ENCODE data around the gene OCIAD1.
"Not testable (repeated sequence)": the region's sequence is repeated elsewhere in the genome, so short reads cannot be mapped to it uniquely, and the experiment has no call there.

The OCIAD1 gene

DNA sequence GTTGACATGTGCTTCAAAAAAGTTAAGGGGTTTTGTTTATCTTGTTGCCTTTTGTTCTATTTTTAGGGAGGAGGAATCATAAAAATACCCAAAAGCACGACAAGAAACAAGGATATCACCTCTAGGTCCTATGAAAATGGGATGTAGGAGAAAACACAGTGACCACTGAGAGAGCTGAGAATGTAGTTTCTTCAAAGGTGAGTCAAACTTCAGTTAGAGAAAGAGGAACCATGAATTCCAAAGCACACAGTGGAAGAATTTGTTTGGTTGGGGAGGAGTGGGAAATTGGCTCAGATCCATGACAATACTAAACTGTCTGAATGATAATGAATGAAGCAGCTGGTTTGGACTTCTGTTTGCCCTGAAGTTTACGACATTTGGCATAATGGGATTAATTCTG lies 31.7 kb upstream of the OCIAD1 start:
- peak; percentile 11 for DNase-seq (ENCODE audit: low read depth)
- no peak overlapping the region for H3K4me3 ChIP-seq (ENCODE audit: control insufficient read depth, low read depth, low read length)
- TF ChIP-seq, protein P1, sequence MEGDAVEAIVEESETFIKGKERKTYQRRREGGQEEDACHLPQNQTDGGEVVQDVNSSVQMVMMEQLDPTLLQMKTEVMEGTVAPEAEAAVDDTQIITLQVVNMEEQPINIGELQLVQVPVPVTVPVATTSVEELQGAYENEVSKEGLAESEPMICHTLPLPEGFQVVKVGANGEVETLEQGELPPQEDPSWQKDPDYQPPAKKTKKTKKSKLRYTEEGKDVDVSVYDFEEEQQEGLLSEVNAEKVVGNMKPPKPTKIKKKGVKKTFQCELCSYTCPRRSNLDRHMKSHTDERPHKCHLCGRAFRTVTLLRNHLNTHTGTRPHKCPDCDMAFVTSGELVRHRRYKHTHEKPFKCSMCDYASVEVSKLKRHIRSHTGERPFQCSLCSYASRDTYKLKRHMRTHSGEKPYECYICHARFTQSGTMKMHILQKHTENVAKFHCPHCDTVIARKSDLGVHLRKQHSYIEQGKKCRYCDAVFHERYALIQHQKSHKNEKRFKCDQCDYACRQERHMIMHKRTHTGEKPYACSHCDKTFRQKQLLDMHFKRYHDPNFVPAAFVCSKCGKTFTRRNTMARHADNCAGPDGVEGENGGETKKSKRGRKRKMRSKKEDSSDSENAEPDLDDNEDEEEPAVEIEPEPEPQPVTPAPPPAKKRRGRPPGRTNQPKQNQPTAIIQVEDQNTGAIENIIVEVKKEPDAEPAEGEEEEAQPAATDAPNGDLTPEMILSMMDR (conservative IDR thresholded peaks at IDR 0.05; ENCODE audit: control insufficient read depth, insufficient read depth, low read depth, low read length), result no peak

DNA sequence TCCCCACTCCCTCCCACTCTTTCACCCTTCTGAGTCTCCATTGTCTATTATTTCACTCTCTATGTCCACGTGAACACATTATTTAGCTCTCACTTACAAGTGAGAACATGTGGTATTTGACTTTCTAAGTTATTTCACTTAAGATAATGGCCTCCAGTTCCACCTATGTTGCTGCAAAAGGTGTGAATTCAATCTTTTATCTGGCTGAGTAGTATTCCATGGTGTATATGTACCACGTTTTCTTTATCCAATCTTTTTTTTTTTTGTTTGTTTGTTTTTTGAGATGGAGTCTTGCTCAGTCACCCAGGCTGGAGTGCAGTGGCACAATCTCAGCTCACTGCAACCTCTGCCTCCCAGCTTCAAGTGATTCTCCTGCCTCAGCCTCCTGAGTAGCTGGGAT lies 30.7 kb upstream of the OCIAD1 start:
- DNase-seq (ENCODE audit: low read depth); H3K4me3 ChIP-seq (ENCODE audit: control insufficient read depth, low read depth, low read length): not testable (repeated sequence)

GRCh38 chr4:48801016-48801715 lies 29.7 kb upstream of the OCIAD1 start:
- DNase-seq (ENCODE audit: low read depth), result no peak
- TF ChIP-seq, protein P1 (conservative IDR thresholded peaks at IDR 0.05; ENCODE audit: control insufficient read depth, insufficient read depth, low read depth, low read length), result no peak
- H3K4me3 ChIP-seq (ENCODE audit: control insufficient read depth, low read depth, low read length), result no peak overlapping the region

- TF ChIP-seq, protein P1 (conservative IDR thresholded peaks at IDR 0.05; ENCODE audit: control insufficient read depth, insufficient read depth, low read depth, low read length), result no peak
- DNase-seq (ENCODE audit: low read depth), result no peak
Measured at GRCh38 chr4:48804584-48805301, 26.1 kb upstream of the OCIAD1 start.

DNA sequence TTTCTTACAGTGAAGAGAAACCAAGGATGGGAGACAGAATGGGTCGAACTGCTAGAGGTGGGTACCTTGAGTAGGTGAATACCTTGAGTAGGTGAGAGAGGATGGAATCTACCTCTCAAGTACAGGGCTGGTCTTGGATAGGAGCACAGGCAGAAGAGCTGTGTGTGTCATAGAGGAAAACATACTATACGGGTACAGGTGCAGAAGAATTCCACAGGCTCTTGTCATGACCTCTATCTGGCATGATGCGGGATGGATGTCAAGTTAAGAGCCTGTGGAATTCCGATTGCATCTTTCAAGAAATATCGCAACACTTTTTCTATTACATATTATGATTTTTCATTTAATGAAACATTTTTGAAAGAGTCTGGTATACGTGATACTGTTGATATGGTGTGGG lies 18.0 kb upstream of the OCIAD1 start:
- DNase-seq (ENCODE audit: low read depth), result no peak
- TF ChIP-seq, protein P1 (conservative IDR thresholded peaks at IDR 0.05; ENCODE audit: control insufficient read depth, insufficient read depth, low read depth, low read length), result no peak
- no peak overlapping the region for H3K4me3 ChIP-seq (ENCODE audit: control insufficient read depth, low read depth, low read length)

More at GRCh38 chr4:48804584-48805301, 26.1 kb upstream of the OCIAD1 start:
- H3K4me3 ChIP-seq (ENCODE audit: control insufficient read depth, low read depth, low read length), result no peak overlapping the region

DNA sequence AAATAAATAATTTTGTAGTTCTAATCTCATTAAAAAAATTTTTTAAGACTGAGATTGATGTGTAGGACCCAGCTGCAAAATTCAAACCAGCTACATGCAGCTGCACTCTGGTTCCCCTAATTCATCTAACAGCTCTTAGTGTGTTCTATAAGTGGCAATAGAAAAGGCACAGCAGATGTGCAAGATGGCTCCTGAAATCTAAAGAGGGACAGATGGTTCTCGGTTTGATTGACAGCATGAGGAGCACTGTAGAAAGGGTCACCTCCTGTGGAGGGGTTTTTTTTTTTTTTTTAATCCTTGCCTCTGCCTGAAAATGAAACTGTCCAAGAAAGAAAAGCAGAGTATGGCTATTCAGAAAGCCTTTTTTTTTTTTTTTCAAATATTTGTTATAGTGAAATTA lies 16.9 kb upstream of the OCIAD1 start:
- H3K4me3 ChIP-seq (ENCODE audit: control insufficient read depth, low read depth, low read length), result no peak overlapping the region
- TF ChIP-seq, protein P1 (conservative IDR thresholded peaks at IDR 0.05; ENCODE audit: control insufficient read depth, insufficient read depth, low read depth, low read length), result no peak
- no peak for DNase-seq (ENCODE audit: low read depth)

- DNase-seq (ENCODE audit: low read depth), result no peak
- TF ChIP-seq, protein P1 (conservative IDR thresholded peaks at IDR 0.05; ENCODE audit: control insufficient read depth, insufficient read depth, low read depth, low read length), result no peak
- H3K4me3 ChIP-seq (ENCODE audit: control insufficient read depth, low read depth, low read length), result no peak overlapping the region
Measured at GRCh38 chr4:48815483-48815882, 15.4 kb upstream of the OCIAD1 start.

GRCh38 chr4:48816297-48816696 lies 14.6 kb upstream of the OCIAD1 start:
- H3K4me3 ChIP-seq (ENCODE audit: control insufficient read depth, low read depth, low read length); DNase-seq (ENCODE audit: low read depth): not testable (repeated sequence)
